Inflammatory macrophage (primary cell): ENCODE measurements around the gene FLG2.

Source experiments
- DNase-seq, 2 donors: peaks; one replicate each; pipeline ENCODE4 v3.0.0-alpha.2; 2020 to 2022
- total RNA-seq, 18 experiments: gene quantifications; one replicate each; lab custom pipeline; 2026; ENCODE audit warnings: mixed read lengths in 6 of 18, inconsistent platforms in 2 of 18; lab: John Stamatoyannopoulos, UW

Gene FLG2
- 0 to 0.16 (median 0) reads per million in 18 experiments for total RNA-seq

- no peak for DNase-seq
Measured at GRCh38 chr1:152359906-152360305, at the start of gene FLG2. Gene FLG2 (minus strand): TSS chr1:152360006. CDS start chr1:152358884, 1,122 bp downstream.

DNA sequence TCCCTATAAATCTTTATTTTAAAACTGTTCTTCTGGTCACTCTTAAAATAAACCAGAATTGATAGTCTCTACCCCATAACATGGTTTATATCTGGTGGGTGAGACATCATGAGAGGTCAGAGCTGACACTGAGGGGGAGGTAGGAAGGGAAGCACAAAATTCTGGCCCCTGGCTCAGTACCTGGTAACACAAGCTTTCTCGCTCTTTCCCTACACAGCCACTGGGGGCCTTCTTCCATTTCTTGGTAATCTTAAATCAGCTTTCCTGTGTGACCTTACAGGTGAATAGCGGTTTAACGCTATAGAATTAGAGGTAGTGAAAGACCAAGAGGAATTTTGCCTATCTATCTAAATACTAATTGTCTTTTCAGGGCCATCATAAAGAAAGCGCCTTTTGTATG is 48.9 kb upstream of the FLG2 start:
- DNase-seq: no peak

GRCh38 chr1:152398812-152399698 is 39.2 kb upstream of the FLG2 start:
- no peak for DNase-seq

- no peak for DNase-seq
Measured at GRCh38 chr1:152397474-152397873, 37.7 kb upstream of the FLG2 start.

DNA sequence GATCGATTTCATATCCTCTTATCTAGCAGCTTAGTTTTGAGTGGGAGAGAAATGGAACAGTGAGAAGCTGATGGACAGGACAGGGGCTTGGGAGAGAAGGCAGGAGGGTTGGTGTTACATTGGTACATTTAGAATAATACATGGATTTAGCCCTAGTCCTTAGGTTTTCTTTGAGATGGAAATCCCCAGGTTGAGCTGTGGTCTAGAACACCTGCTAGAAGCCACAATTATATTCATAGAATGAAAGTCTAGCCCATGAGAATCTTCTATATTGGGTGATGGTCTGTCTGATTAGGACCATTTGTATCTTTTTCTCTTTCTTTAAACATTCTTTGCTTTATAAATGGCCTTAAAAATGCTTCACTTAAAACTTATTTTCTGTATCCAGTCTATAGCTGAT is 34.3 kb upstream of the FLG2 start:
- DNase-seq: no peak

DNA sequence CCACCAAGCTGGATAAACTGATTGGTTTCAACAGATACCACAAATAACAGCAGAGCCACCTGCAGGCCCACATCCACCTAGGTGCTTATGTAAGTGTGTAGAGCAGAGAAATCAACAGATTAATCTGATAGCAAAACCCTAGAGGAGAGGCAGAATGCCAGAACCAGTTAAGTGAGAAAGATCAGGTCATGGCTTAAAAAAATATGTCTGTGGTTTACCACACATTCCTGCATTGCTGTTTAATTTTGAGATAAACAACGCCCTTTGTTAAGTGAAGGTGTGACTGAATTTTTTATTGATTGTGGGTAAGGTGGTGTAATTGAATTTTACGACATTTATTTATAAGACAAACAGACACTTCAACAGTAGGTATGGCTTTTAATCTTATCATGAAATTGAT is 33.1 kb upstream of the FLG2 start:
- DNase-seq: no peak

GRCh38 chr1:152388889-152389288 is 29.1 kb upstream of the FLG2 start:
- DNase-seq: no peak

DNA sequence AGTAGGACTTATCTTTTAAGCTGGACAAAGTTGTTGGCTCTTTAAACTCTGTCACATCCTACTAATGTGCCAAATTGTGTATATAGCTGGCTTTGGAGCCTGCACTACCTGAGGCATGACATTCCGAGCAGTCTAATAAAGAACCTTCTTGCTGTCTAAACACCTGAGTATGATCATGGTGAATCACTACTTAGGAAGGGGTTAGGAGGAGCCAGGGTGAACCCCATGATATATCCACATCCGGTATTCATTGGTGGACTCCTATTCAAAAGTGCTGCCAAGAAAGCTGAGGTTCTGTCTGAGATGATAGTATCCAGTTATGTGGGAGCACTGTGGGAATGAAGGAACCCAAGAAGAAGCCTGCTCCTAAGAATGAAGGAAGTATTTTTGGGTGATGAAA is 27.1 kb upstream of the FLG2 start:
- no peak for DNase-seq

- DNase-seq: no peak
Measured at GRCh38 chr1:152380932-152381331, 21.1 kb upstream of the FLG2 start.

DNA sequence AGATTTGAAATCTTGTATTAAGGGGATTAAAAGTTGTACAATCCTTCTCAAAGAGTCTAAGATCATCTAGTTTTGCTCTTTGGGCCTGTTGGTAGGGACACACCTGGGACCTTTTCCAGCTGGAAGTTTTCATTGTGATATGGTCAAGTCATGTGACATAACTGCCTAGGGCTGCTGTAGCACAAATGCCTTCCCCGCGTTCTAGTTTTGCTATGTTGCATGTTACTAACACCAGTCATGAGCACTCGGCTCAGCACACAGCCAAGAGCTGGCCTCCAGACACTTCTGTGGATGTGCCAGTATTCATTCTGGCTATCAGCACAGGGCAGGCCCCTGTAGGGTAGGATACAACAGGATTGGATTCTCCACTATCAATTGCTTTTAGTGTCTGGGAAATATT is 14.6 kb upstream of the FLG2 start:
- DNase-seq: no peak

- no peak for DNase-seq
Measured at GRCh38 chr1:152372672-152373071, 12.9 kb upstream of the FLG2 start.

DNA sequence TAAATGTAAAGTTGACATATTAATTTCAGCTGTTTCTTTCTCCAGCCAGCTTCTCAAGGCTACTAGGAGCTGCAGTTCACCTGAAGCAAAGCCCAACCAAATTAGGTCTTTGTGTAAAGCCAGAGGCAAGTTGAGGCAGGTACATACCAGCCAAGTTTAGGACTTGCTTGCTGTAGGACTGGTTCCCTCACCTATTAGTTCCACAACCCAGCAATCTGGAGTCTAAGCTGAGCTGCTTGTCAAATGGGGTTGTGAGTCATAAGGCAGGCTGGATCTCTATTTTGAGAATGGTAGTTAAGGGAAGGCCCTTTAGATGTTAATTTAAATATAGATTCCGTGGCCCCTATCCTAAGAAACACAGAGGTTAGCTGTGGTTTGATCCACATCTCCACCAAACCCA is 7.6 kb upstream of the FLG2 start:
- DNase-seq: no peak

GRCh38 chr1:152356736-152357135 is 3.1 kb downstream of the FLG2 start:
- no peak for DNase-seq

GRCh38 chr1:152349611-152350010 is 10.2 kb downstream of the FLG2 start:
- no peak for DNase-seq

- DNase-seq: no peak
Measured at GRCh38 chr1:152348447-152348846, 11.4 kb downstream of the FLG2 start.

- peak; percentile 44 to 60 for DNase-seq
Measured at GRCh38 chr1:152347116-152347728, 12.6 kb downstream of the FLG2 start.

- DNase-seq: no peak
Measured at GRCh38 chr1:152344438-152344837, 15.4 kb downstream of the FLG2 start.

DNA sequence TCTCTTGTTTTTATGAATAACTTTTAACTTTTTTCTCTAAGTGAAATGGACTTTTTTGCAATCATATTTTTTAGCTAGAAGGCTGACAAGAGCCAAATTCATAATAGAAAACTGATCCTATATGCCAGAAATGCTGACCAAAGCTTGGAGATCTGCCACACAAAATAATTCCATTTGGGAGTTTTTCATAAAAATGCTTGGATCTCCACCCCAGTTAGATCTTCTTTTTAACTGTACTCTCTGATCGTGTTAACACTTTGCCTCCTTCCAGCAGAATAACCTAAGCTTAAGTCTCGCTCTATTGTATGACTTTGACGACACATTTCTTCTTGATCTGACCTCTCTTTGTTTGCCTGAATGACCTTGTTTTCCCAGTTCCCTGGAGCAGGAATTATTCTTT is 16.8 kb downstream of the FLG2 start:
- DNase-seq: no peak

GRCh38 chr1:152335399-152335798 is 24.4 kb downstream of the FLG2 start:
- DNase-seq: no peak

GRCh38 chr1:152328801-152329391 is 30.9 kb downstream of the FLG2 start:
- DNase-seq: no peak

DNA sequence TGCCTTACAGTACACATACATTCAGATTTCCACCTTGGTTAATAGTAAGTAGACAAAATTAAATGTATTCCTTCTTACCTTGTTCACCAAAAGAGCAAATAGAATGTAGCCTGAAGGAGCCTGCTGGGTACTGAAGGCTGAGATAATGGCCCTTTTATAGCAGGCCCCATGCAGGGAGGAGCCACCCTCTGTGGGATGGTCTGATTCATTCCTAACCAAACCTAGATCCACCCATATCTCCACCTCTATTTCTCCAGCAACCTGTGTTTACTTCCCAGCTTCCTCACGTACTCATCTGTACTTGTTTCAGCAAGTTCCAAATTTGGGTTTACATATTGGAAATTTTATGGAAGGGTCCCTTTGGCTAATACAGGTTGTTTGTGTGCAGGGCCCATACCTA is 34.7 kb downstream of the FLG2 start, which contains the start of gene FLG:
Gene FLG (minus strand): TSS at position 129 of the 400 bp plus-strand sequence. CDS start 9,783 bp downstream, outside the sequence.
- no peak for DNase-seq

DNA sequence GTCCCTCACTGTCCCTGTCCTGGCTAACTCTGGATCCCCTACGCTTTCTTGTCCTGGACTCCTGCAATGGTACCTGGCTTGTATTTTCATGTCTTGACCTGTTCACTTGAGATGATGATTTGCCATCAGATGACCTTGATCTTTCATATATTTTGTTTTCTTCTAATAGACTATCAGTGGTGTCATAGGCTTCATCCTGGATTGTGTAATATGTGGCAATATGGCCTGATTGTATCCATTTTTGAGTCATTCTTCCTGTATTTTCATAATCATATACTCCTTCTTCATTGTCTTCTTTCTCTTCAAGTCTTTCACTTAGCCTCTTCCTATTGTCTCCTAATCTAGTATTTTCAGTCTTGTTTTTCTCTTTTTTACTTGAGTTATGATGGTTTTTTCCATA is 45.8 kb downstream of the FLG2 start:
- no peak for DNase-seq

DNA sequence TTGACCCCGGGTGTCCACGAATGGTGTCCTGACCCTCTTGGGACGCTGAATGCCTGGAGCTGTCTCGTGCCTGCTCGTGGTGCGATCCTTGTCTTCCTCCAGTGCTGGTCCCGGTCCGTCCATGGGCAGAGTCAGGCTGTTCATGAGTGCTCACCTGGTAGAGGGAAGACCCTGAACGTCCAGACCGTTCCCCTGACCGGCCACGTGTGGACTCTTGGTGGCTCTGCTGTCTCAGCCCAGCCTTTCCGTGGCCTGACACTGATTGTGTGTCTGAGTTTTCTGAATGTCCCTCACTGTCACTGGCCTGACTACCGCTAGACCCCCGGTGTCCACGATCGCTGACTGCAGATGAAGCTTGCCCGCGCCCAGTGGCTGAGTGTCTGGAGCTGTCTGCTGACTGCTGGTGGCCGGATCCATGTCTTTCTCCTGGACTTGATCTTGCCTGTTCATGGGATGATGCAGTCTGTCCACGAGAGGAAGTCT is 46.4 kb downstream of the FLG2 start:
- DNase-seq: no peak
